ENCODE results near the gene KLHL25. TPM values are rescaled to one million over a fixed set of nuclear protein-coding genes. Genes with fewer than 3 reads are reported as not detected.
A peak's percentile ranks its signal among the peaks of the same experiment; 100 is the strongest.

Gene KLHL25
- total RNA-seq, 1 experiment from 2014 or later, result 1.5 TPM

DNA sequence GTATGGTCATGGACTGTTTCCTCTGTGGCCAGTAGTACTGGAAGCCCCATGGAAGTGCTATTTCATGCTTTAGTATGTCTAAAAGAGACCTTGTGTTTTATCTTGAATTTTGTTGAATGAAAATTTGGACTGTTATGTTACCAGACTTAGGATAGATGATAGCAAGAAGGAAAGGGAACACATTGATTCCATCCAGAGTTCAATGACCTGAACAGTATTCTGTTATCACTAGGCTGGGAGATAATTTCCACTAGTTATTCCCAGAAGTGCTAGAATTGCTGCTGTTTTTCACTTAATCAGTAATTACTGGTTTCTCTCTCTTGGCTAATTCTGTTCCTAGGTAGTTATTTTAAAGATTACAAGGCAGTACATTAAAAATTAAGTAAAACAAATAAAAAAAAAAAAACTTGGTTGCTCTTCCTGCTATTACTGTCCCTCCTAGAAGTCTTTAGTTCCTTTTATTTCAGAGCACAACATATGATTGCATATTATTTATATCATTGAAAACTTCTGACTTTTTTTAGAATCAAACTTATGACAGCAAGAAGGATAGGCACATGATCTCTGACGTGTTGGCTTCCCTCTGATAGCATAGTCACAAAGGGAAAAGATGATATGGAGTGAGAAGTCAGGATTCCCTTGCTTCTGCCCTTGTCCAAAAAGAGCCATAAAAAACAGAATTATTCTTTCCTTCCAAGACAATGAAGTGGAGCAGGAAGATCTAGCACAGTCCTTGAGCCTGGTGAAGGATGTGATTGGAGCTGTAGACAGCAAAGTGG is 72.2 kb downstream of the KLHL25 start:
- Histone ChIP-seq H3K27me3 (ENCODE audit: low read length) (no peaks in the 10 kb centered on the region), H3K27ac (ENCODE audit: low read length) (peak overlapping the region; percentile 12; the same call in 1 of the 2 replicates), H3K4me3 (ENCODE audit: low read length) (no peak overlapping the region), H3K9ac (ENCODE audit: low read length) (no peak overlapping the region), H3K4me1 (ENCODE audit: low read length) (peaks cover 20% of the 10 kb centered on the region), H3K9me3 (ENCODE audit: low read length) (no peaks in the 10 kb centered on the region), H2AFZ (ENCODE audit: low read length) (no peak overlapping the region), H3K4me2 (ENCODE audit: low read depth, low read length, poor library complexity, severe bottlenecking) (no peak overlapping the region), H4K20me1 (ENCODE audit: insufficient read depth, low read depth, low read length) (no peaks in the 10 kb centered on the region), H3K79me2 (ENCODE audit: low read length) (peaks cover 17% of the 10 kb centered on the region; the same call in 1 of the 2 replicates), H3K36me3 (ENCODE audit: insufficient read depth, low read length) (peaks cover 83% of the 10 kb centered on the region), H3K9me2 (replicated peaks; ENCODE audit: insufficient read depth, low read length) (no peaks in the 10 kb centered on the region)
- no peak for DNase-seq

DNA sequence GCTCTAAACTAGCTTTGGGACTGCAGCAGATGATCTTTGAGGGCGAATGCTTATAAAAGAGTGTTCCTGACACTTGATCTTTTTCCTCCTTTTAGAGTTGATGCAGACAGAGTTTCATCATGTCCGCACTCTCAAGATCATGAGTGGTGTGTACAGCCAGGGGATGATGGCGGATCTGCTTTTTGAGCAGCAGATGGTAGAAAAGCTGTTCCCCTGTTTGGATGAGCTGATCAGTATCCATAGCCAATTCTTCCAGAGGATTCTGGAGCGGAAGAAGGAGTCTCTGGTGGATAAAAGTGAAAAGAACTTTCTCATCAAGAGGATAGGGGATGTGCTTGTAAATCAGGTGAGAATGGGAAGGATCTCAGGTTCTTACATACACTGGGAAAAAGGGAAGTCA is 75.7 kb downstream of the KLHL25 start:
- no peaks in the 10 kb centered on the region for H3K9me2 ChIP-seq (replicated peaks; ENCODE audit: insufficient read depth, low read length)
- no peak for DNase-seq
- no peaks in the 10 kb centered on the region for H4K20me1 ChIP-seq (ENCODE audit: insufficient read depth, low read depth, low read length)
- H3K4me3 ChIP-seq (ENCODE audit: low read length), result no peak overlapping the region
- no peak overlapping the region for H2AFZ ChIP-seq (ENCODE audit: low read length)
- peak overlapping the region; percentile 84 for H3K27ac ChIP-seq (ENCODE audit: low read length)
- H3K9me3 ChIP-seq (ENCODE audit: low read length), result no peaks in the 10 kb centered on the region
- peaks cover 79% of the 10 kb centered on the region for H3K36me3 ChIP-seq (ENCODE audit: insufficient read depth, low read length)
- peak overlapping the region; percentile 35 for H3K9ac ChIP-seq (ENCODE audit: low read length)
- H3K4me2 ChIP-seq (ENCODE audit: low read depth, low read length, poor library complexity, severe bottlenecking), result peak overlapping the region; percentile 40
- H3K27me3 ChIP-seq (ENCODE audit: low read length), result no peaks in the 10 kb centered on the region
- peaks cover 42% of the 10 kb centered on the region for H3K4me1 ChIP-seq (ENCODE audit: low read length)
- H3K79me2 ChIP-seq (ENCODE audit: low read length), result peaks cover 17% of the 10 kb centered on the region; the same call in 1 of the 2 replicates

DNA sequence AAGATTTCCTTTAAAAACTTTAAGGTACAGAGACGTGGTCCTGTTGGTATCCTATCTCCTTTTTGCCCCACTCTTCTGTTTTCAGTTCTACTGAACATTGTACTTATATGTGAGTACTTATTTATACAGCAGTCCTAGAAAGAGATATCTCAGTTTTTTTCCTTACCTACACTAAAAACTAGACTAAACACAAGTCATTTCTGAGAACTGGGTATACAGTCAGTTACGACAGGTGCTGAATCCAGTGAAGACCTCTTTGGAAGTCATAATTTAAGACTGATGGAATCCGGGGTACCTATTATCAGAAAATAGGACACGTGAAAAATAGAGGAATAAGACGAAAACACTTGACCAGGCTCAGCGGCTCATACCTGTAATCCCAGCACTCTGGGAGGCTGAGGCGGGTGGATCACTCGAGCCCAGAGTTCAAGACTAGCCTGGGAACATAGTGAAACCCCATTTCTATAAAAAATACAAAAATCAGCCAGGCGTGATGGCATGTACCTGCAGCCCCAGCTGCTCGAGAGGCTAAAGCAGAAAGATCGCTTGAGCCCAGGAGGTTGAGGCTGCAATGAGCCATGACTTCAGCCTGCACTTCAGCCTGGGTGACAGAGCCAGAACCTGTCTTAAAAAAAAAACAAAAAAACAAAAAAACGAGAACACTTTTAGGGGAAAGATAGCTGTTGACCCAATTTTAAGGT is 76.3 kb downstream of the KLHL25 start:
- Histone ChIP-seq H3K4me2 (ENCODE audit: low read depth, low read length, poor library complexity, severe bottlenecking) (peak overlapping the region; percentile 40), H3K4me3 (ENCODE audit: low read length) (no peak overlapping the region; the same call in 1 of the 2 replicates), H3K4me1 (ENCODE audit: low read length) (peaks cover 42% of the 10 kb centered on the region), H3K36me3 (ENCODE audit: insufficient read depth, low read length) (peaks cover 78% of the 10 kb centered on the region), H3K27me3 (ENCODE audit: low read length) (no peaks in the 10 kb centered on the region), H3K9ac (ENCODE audit: low read length) (peak overlapping the region; percentile 35), H2AFZ (ENCODE audit: low read length) (no peak overlapping the region), H3K9me3 (ENCODE audit: low read length) (no peaks in the 10 kb centered on the region), H3K27ac (ENCODE audit: low read length) (peak overlapping the region; percentile 84), H4K20me1 (ENCODE audit: insufficient read depth, low read depth, low read length) (no peaks in the 10 kb centered on the region), H3K79me2 (ENCODE audit: low read length) (peaks cover 19% of the 10 kb centered on the region; the same call in 1 of the 2 replicates), H3K9me2 (replicated peaks; ENCODE audit: insufficient read depth, low read length) (no peaks in the 10 kb centered on the region)
- peak; percentile 75 for DNase-seq

DNA sequence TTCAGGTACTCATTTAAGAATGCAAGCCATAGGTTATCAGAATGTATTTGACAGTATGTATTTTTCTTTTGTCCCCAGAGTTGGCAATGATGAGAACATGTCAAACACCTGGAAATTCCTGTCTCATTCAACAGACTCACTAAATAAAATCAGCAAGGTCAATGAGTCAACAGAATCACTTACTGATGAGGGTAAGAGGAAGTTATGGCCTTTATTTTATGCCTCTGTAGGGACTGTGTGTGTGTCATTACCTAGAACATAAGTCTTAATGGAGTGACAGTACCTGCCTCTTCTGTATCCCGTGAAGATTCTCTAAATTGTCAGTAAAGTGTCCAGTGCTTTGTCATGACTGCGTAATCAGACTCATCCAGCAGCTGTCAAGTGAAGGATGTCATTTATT is 77.5 kb downstream of the KLHL25 start:
- peak overlapping the region; percentile 21; the same call in 1 of the 2 replicates for H3K9ac ChIP-seq (ENCODE audit: low read length)
- no peak for DNase-seq
- peaks cover 42% of the 10 kb centered on the region for H3K4me1 ChIP-seq (ENCODE audit: low read length)
- no peaks in the 10 kb centered on the region for H3K27me3 ChIP-seq (ENCODE audit: low read length)
- no peak overlapping the region for H3K4me2 ChIP-seq (ENCODE audit: low read depth, low read length, poor library complexity, severe bottlenecking)
- no peak overlapping the region for H3K4me3 ChIP-seq (ENCODE audit: low read length)
- no peaks in the 10 kb centered on the region for H4K20me1 ChIP-seq (ENCODE audit: insufficient read depth, low read depth, low read length)
- no peaks in the 10 kb centered on the region for H3K9me2 ChIP-seq (replicated peaks; ENCODE audit: insufficient read depth, low read length)
- H3K27ac ChIP-seq (ENCODE audit: low read length), result peak overlapping the region; percentile 84
- peaks cover 27% of the 10 kb centered on the region for H3K79me2 ChIP-seq (ENCODE audit: low read length)
- no peak overlapping the region for H2AFZ ChIP-seq (ENCODE audit: low read length)
- no peaks in the 10 kb centered on the region for H3K9me3 ChIP-seq (ENCODE audit: low read length)
- peaks cover 66% of the 10 kb centered on the region for H3K36me3 ChIP-seq (ENCODE audit: insufficient read depth, low read length)

DNA sequence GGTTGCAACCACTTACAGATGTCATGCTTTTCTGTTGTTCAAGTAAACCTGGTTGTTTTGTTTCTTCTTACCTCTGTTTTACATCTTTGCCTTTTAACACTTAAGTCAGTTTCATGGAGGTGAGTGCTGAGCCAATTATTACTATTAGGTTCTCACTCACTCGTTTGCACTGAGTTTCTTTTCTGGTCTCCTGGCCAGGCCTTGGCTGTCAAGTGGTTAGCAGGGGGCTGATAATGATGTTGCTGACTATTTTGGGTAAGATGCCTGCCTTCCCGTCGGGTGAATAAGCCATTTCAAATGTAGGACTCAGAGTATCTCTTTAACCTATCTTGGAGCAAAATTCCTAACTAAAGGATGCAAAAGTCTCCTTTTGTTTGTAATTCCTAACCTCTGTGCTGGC is 78.5 kb downstream of the KLHL25 start:
- no peaks in the 10 kb centered on the region for H3K27me3 ChIP-seq (ENCODE audit: low read length)
- H4K20me1 ChIP-seq (ENCODE audit: insufficient read depth, low read depth, low read length), result no peaks in the 10 kb centered on the region
- peaks cover 60% of the 10 kb centered on the region; the same call in 1 of the 2 replicates for H3K36me3 ChIP-seq (ENCODE audit: insufficient read depth, low read length)
- H2AFZ ChIP-seq (ENCODE audit: low read length), result no peak overlapping the region
- DNase-seq, result no peak
- H3K4me1 ChIP-seq (ENCODE audit: low read length), result peaks cover 42% of the 10 kb centered on the region
- no peak overlapping the region for H3K4me3 ChIP-seq (ENCODE audit: low read length)
- H3K9me2 ChIP-seq (replicated peaks; ENCODE audit: insufficient read depth, low read length), result no peaks in the 10 kb centered on the region
- peaks cover 29% of the 10 kb centered on the region for H3K79me2 ChIP-seq (ENCODE audit: low read length)
- no peak overlapping the region for H3K9ac ChIP-seq (ENCODE audit: low read length)
- H3K27ac ChIP-seq (ENCODE audit: low read length), result peak overlapping the region; percentile 84
- no peak overlapping the region for H3K4me2 ChIP-seq (ENCODE audit: low read depth, low read length, poor library complexity, severe bottlenecking)
- no peaks in the 10 kb centered on the region for H3K9me3 ChIP-seq (ENCODE audit: low read length)

DNA sequence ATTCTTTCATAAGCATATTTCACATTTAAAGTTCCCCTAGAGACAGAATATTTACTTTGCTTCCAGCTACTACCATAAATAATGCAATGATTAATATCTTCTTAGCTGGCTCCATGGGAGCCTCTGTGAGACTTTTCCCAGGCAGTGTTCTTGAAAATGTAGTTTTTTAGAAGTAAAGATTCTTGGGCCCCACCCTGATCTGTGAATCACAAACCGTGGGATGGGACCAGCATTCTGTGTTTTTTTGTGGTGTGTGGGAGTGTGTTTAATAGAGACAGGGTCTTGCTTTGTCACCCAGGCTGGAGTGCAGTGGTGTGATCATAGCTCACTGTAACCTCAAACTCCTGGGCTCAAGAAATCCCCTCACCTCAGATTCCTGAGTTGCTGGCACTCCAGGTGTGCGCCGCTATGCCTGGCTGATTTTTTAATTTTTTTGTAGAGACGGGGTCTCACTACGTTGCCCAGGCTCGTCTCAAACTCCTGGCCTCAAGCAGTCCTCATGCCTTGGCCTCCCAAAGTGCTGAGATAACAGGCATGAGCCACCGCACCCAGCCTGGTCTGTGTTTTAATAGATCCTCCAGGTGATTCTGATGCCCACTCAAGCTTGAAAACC is 83.0 kb downstream of the KLHL25 start:
- Histone ChIP-seq H3K4me1 (ENCODE audit: low read length) (peaks cover 36% of the 10 kb centered on the region), H3K27me3 (ENCODE audit: low read length) (no peaks in the 10 kb centered on the region), H3K4me2 (ENCODE audit: low read depth, low read length, poor library complexity, severe bottlenecking) (no peak overlapping the region), H3K9ac (ENCODE audit: low read length) (no peak overlapping the region), H3K36me3 (ENCODE audit: insufficient read depth, low read length) (peaks cover 46% of the 10 kb centered on the region), H3K79me2 (ENCODE audit: low read length) (peaks cover 55% of the 10 kb centered on the region), H3K4me3 (ENCODE audit: low read length) (no peak overlapping the region), H3K9me2 (replicated peaks; ENCODE audit: insufficient read depth, low read length) (no peaks in the 10 kb centered on the region), H2AFZ (ENCODE audit: low read length) (no peak overlapping the region), H3K9me3 (ENCODE audit: low read length) (no peaks in the 10 kb centered on the region), H3K27ac (ENCODE audit: low read length) (no peak overlapping the region), H4K20me1 (ENCODE audit: insufficient read depth, low read depth, low read length) (no peaks in the 10 kb centered on the region)
- DNase-seq, result no peak

DNA sequence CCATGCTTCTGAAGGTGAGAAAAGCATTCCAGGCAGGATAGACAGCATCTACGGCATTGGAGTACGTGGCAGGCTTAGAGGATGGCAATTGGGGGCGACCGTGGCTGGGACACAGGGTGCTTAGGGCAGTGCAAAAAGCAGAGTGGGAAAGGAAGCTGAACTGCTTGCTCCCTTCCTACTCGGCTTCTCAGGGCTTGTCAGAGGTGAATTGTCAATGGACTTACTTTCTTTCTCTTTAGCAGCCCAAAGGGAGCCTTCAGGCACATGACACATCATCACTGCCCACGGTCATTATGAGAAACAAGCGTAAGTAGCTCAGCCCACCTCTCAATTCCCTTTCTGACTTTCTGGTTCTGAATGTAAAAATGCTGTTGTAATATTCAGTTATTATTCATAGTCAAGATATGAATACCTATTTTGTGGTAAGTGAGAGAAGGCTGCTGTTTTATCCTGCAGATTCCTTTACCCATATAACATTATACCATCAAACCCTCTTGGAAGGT is 84.3 kb downstream of the KLHL25 start:
- Histone ChIP-seq H3K79me2 (ENCODE audit: low read length) (peaks cover 67% of the 10 kb centered on the region), H3K9ac (ENCODE audit: low read length) (no peak overlapping the region), H3K9me3 (ENCODE audit: low read length) (no peaks in the 10 kb centered on the region), H4K20me1 (ENCODE audit: insufficient read depth, low read depth, low read length) (no peaks in the 10 kb centered on the region), H3K4me3 (ENCODE audit: low read length) (no peak overlapping the region), H3K4me1 (ENCODE audit: low read length) (peaks cover 38% of the 10 kb centered on the region), H3K9me2 (replicated peaks; ENCODE audit: insufficient read depth, low read length) (no peaks in the 10 kb centered on the region), H3K27ac (ENCODE audit: low read length) (peak overlapping the region; percentile 25; the same call in 1 of the 2 replicates), H3K4me2 (ENCODE audit: low read depth, low read length, poor library complexity, severe bottlenecking) (no peak overlapping the region), H3K36me3 (ENCODE audit: insufficient read depth, low read length) (peaks cover 36% of the 10 kb centered on the region), H3K27me3 (ENCODE audit: low read length) (no peaks in the 10 kb centered on the region), H2AFZ (ENCODE audit: low read length) (no peak overlapping the region)
- DNase-seq, result no peak

All from Karpas-422 (cell line).